Measurements from ENCODE around the gene TTLL8.

TTLL8 gene

GRCh38 chr22:50011447-50012210, 46.5 kb downstream of the TTLL8 start:
- Histone ChIP-seq H3K27ac (ENCODE audit: low read length) (no peak overlapping the region), H3K4me3 (ENCODE audit: low read depth in 1 of 2, low read length in 2 of 2) (no peak overlapping the region), H3K27me3 (ENCODE audit: low read depth, low read length) (peaks cover 31% of the 10 kb centered on the region), H3K9me3 (ENCODE audit: control insufficient read depth in 1 of 2, low read length in 2 of 2) (no peaks in the 10 kb centered on the region), H3K4me1 (ENCODE audit: control insufficient read depth in 1 of 2, insufficient read depth in 2 of 2, low read length in 2 of 2) (peaks cover 0 to 19% of the 10 kb centered on the region in 2 donors), H3K36me3 (ENCODE audit: control insufficient read depth in 1 of 2, insufficient read depth in 2 of 2, low read length in 2 of 2) (no peaks in the 10 kb centered on the region)

GRCh38 chr22:50010676-50011446, 47.2 kb downstream of the TTLL8 start:
- Histone ChIP-seq H3K36me3 (ENCODE audit: control insufficient read depth in 1 of 2, insufficient read depth in 2 of 2, low read length in 2 of 2) (no peaks in the 10 kb centered on the region), H3K27ac (ENCODE audit: low read length) (no peak overlapping the region), H3K4me3 (ENCODE audit: low read depth in 1 of 2, low read length in 2 of 2) (no peak overlapping the region), H3K27me3 (ENCODE audit: low read depth, low read length) (peaks cover 31% of the 10 kb centered on the region), H3K9me3 (ENCODE audit: control insufficient read depth in 1 of 2, low read length in 2 of 2) (no peaks in the 10 kb centered on the region), H3K4me1 (ENCODE audit: control insufficient read depth in 1 of 2, insufficient read depth in 2 of 2, low read length in 2 of 2) (peaks cover 0 to 19% of the 10 kb centered on the region in 2 donors)

- Histone ChIP-seq H3K27me3 (ENCODE audit: low read depth, low read length) (peaks cover 31% of the 10 kb centered on the region), H3K4me3 (ENCODE audit: low read depth in 1 of 2, low read length in 2 of 2) (no peak overlapping the region), H3K36me3 (ENCODE audit: control insufficient read depth in 1 of 2, insufficient read depth in 2 of 2, low read length in 2 of 2) (no peaks in the 10 kb centered on the region)
Observed at GRCh38 chr22:50009765-50010675, 48.1 kb downstream of the TTLL8 start.

GRCh38 chr22:50009251-50009650, 48.8 kb downstream of the TTLL8 start:
- H3K4me3 ChIP-seq (ENCODE audit: low read depth in 1 of 2, low read length in 2 of 2): no peak overlapping the region
- no peak overlapping the region for H3K27ac ChIP-seq (ENCODE audit: low read length)
- no peaks in the 10 kb centered on the region for H3K9me3 ChIP-seq (ENCODE audit: control insufficient read depth in 1 of 2, low read length in 2 of 2)
- H3K27me3 ChIP-seq (ENCODE audit: low read depth, low read length): peaks cover 29% of the 10 kb centered on the region
- H3K4me1 ChIP-seq (ENCODE audit: control insufficient read depth in 1 of 2, insufficient read depth in 2 of 2, low read length in 2 of 2): peaks cover 0 to 12% of the 10 kb centered on the region in 2 donors
- H3K36me3 ChIP-seq (ENCODE audit: control insufficient read depth in 1 of 2, insufficient read depth in 2 of 2, low read length in 2 of 2): no peaks in the 10 kb centered on the region

More at GRCh38 chr22:50009765-50010675, 48.1 kb downstream of the TTLL8 start:
- H3K4me1 ChIP-seq (ENCODE audit: control insufficient read depth in 1 of 2, insufficient read depth in 2 of 2, low read length in 2 of 2): peaks cover 0 to 18% of the 10 kb centered on the region in 2 donors
- H3K9me3 ChIP-seq (ENCODE audit: control insufficient read depth in 1 of 2, low read length in 2 of 2): no peaks in the 10 kb centered on the region
- no peak overlapping the region for H3K27ac ChIP-seq (ENCODE audit: low read length)

GRCh38 chr22:50008151-50009040, 49.7 kb downstream of the TTLL8 start:
- Histone ChIP-seq H3K36me3 (ENCODE audit: control insufficient read depth in 1 of 2, insufficient read depth in 2 of 2, low read length in 2 of 2) (no peaks in the 10 kb centered on the region), H3K27ac (ENCODE audit: low read length) (no peak overlapping the region), H3K4me3 (ENCODE audit: low read depth in 1 of 2, low read length in 2 of 2) (no peak overlapping the region), H3K9me3 (ENCODE audit: control insufficient read depth in 1 of 2, low read length in 2 of 2) (no peaks in the 10 kb centered on the region), H3K27me3 (ENCODE audit: low read depth, low read length) (peaks cover 24% of the 10 kb centered on the region), H3K4me1 (ENCODE audit: control insufficient read depth in 1 of 2, insufficient read depth in 2 of 2, low read length in 2 of 2) (peaks cover 0 to 12% of the 10 kb centered on the region in 2 donors)

GRCh38 chr22:50007057-50007511, 51.0 kb downstream of the TTLL8 start:
- peak overlapping the region; percentile 60 for H3K27ac ChIP-seq (ENCODE audit: low read length)
- H3K4me1 ChIP-seq (ENCODE audit: control insufficient read depth in 1 of 2, insufficient read depth in 2 of 2, low read length in 2 of 2): peaks cover 0 to 12% of the 10 kb centered on the region in 2 donors
- H3K27me3 ChIP-seq (ENCODE audit: low read depth, low read length): peaks cover 18% of the 10 kb centered on the region
- H3K36me3 ChIP-seq (ENCODE audit: control insufficient read depth in 1 of 2, insufficient read depth in 2 of 2, low read length in 2 of 2): no peaks in the 10 kb centered on the region
- H3K4me3 ChIP-seq (ENCODE audit: low read depth in 1 of 2, low read length in 2 of 2): no peak overlapping the region
- H3K9me3 ChIP-seq (ENCODE audit: control insufficient read depth in 1 of 2, low read length in 2 of 2): no peaks in the 10 kb centered on the region

GRCh38 chr22:50004918-50005317, 53.2 kb downstream of the TTLL8 start:
- H3K9me3 ChIP-seq (ENCODE audit: control insufficient read depth in 1 of 2, low read length in 2 of 2): no peaks in the 10 kb centered on the region
- H3K4me3 ChIP-seq (ENCODE audit: low read depth in 1 of 2, low read length in 2 of 2): no peak overlapping the region

GRCh38 chr22:50002791-50003190, 55.3 kb downstream of the TTLL8 start:
- no peak overlapping the region for H3K27ac ChIP-seq (ENCODE audit: low read length)
- no peak overlapping the region for H3K4me3 ChIP-seq (ENCODE audit: low read depth in 1 of 2, low read length in 2 of 2)
- H3K36me3 ChIP-seq (ENCODE audit: control insufficient read depth in 1 of 2, insufficient read depth in 2 of 2, low read length in 2 of 2): no peaks in the 10 kb centered on the region
- no peaks in the 10 kb centered on the region for H3K27me3 ChIP-seq (ENCODE audit: low read depth, low read length)
- H3K4me1 ChIP-seq (ENCODE audit: control insufficient read depth in 1 of 2, insufficient read depth in 2 of 2, low read length in 2 of 2): no peaks in the 10 kb centered on the region
- H3K9me3 ChIP-seq (ENCODE audit: control insufficient read depth in 1 of 2, low read length in 2 of 2): no peaks in the 10 kb centered on the region

More at GRCh38 chr22:50004918-50005317, 53.2 kb downstream of the TTLL8 start:
- H3K4me1 ChIP-seq (ENCODE audit: control insufficient read depth in 1 of 2, insufficient read depth in 2 of 2, low read length in 2 of 2): no peaks in the 10 kb centered on the region
- H3K36me3 ChIP-seq (ENCODE audit: control insufficient read depth in 1 of 2, insufficient read depth in 2 of 2, low read length in 2 of 2): no peaks in the 10 kb centered on the region
- peaks cover under 1% of the 10 kb centered on the region for H3K27me3 ChIP-seq (ENCODE audit: low read depth, low read length)
- no peak overlapping the region for H3K27ac ChIP-seq (ENCODE audit: low read length)

GRCh38 chr22:50001388-50002231, 56.5 kb downstream of the TTLL8 start:
- Histone ChIP-seq H3K36me3 (ENCODE audit: control insufficient read depth in 1 of 2, insufficient read depth in 2 of 2, low read length in 2 of 2) (no peaks in the 10 kb centered on the region), H3K4me1 (ENCODE audit: control insufficient read depth in 1 of 2, insufficient read depth in 2 of 2, low read length in 2 of 2) (no peaks in the 10 kb centered on the region), H3K4me3 (ENCODE audit: low read depth in 1 of 2, low read length in 2 of 2) (no peak overlapping the region), H3K9me3 (ENCODE audit: control insufficient read depth in 1 of 2, low read length in 2 of 2) (no peaks in the 10 kb centered on the region), H3K27ac (ENCODE audit: low read length) (no peak overlapping the region), H3K27me3 (ENCODE audit: low read depth, low read length) (no peaks in the 10 kb centered on the region)
